Brain microvascular endothelial cell (primary cell): ENCODE data around the gene PRDX1.
"Not testable (repeated sequence)": the region's sequence is repeated elsewhere in the genome, so short reads cannot be mapped to it uniquely, and the experiment has no call there.

Experiments
- DNase-seq: peaks from one replicate; pipeline ENCODE4 v3.0.0-alpha.2; 2020
- H3K27ac ChIP-seq: fragments of 250-450 bp; sonication (Bioruptor Pico); 2 replicates; pipeline ENCODE4 v1.5.1; 2020; ENCODE audit warnings: mild to moderate bottlenecking, moderate library complexity
- H3K27me3 ChIP-seq: fragments of 250-450 bp; sonication (Bioruptor Pico); replicated peaks from 2 replicates; pipeline ENCODE4 v1.5.1; 2020; ENCODE audit warnings: mild to moderate bottlenecking
- H3K36me3 ChIP-seq: fragments of 250-450 bp; sonication (Bioruptor Pico); replicated peaks from 2 replicates; pipeline ENCODE4 v1.5.1; 2020; ENCODE audit warnings: mild to moderate bottlenecking
- H3K4me3 ChIP-seq: 2 replicates; pipeline ENCODE4 v1.5.1; 2011; ENCODE audit warnings: low read depth, mild to moderate bottlenecking, control low read depth, low read length, moderate library complexity
- in situ Hi-C: cut with HindIII; loops from 2 replicates; pipeline ENCODE4 v1.10.0; 2017; ENCODE audit warnings: low sequenced_read_pairs, low pct_ligation_motif_present
- TF ChIP-seq, protein P1 (sequence below): IDR thresholded peaks from 2 replicates; pipeline ENCODE4 v1.5.1; 2011; ENCODE audit warnings: low read depth, mild to moderate bottlenecking, moderate library complexity, low read length, control low read depth, inconsistent platforms; ENCODE audit errors: missing control alignments

Gene PRDX1

DNA sequence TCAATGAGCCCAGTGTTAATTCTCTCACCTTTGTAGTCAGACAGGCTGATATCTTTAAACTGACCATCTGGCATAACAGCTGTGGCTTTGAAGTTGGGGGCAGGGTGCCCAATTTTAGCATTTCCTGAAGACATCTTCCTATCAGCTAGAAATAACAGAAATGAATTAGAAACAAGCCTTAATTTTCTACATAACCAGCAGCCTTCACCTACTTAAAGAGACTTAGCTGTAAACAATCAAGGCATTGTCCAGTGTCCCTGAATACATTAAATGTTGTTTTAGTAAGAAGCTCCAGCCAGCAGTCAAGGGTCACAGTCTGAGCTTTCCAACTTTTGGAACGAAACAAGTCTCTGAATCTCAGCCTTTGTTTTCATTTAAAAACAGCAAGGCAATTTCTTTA lies 2.8 kb downstream of the PRDX1 start:
- peak overlapping the region; percentile 20 for H3K4me3 ChIP-seq
- DNase-seq = no peak
- in situ Hi-C loops = no loop called here
- H3K27ac ChIP-seq = no peak overlapping the region
- TF ChIP-seq, protein P1, sequence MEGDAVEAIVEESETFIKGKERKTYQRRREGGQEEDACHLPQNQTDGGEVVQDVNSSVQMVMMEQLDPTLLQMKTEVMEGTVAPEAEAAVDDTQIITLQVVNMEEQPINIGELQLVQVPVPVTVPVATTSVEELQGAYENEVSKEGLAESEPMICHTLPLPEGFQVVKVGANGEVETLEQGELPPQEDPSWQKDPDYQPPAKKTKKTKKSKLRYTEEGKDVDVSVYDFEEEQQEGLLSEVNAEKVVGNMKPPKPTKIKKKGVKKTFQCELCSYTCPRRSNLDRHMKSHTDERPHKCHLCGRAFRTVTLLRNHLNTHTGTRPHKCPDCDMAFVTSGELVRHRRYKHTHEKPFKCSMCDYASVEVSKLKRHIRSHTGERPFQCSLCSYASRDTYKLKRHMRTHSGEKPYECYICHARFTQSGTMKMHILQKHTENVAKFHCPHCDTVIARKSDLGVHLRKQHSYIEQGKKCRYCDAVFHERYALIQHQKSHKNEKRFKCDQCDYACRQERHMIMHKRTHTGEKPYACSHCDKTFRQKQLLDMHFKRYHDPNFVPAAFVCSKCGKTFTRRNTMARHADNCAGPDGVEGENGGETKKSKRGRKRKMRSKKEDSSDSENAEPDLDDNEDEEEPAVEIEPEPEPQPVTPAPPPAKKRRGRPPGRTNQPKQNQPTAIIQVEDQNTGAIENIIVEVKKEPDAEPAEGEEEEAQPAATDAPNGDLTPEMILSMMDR = no peak
- H3K27me3 ChIP-seq = no peaks in the 10 kb centered on the region
- peaks cover 46% of the 10 kb centered on the region for H3K36me3 ChIP-seq

DNA sequence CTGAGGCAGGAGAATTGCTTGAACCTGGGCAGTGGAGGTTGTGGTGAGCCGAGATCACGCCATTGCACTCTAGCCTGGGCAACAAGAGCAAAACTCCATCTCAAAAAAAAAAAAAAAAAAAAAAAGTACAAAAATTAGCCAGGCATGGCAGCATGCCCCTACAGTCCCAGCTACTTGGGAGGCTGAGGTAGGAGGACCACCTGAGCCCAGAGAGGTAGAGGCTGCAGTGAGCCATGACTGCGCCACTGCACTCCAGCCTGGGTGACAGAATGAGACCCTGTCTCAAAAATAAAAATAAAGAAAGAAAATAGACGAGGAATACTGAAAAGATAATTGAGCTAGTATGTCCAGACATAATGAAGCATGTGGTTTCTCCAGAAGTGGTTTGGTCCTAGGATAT lies 3.3 kb downstream of the PRDX1 start:
- in situ Hi-C loops, H3K27ac ChIP-seq, H3K4me3 ChIP-seq, DNase-seq, H3K27me3 ChIP-seq: not testable (repeated sequence)
- peaks cover 52% of the 10 kb centered on the region for H3K36me3 ChIP-seq

DNA sequence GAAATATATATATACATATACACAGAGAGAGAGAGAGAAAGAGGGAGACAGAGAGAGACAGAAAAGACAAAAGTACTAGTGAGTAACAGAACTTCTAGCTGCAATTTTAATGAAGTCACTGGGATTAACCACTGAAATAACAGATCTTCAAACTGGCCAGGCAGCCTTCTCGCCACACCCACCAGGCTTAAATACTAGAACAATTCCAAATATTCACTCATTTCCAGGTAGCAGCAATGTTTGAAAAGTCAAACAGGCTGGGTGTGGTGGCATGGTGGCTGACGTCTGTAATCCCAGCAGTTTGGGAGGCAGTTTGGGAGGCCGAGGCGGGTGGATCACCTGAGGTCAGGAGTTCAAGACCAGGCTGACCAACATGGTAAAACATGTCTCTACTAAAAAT lies 5.2 kb downstream of the PRDX1 start:
- in situ Hi-C loops = no loop called here
- H3K27ac ChIP-seq = no peak overlapping the region

DNA sequence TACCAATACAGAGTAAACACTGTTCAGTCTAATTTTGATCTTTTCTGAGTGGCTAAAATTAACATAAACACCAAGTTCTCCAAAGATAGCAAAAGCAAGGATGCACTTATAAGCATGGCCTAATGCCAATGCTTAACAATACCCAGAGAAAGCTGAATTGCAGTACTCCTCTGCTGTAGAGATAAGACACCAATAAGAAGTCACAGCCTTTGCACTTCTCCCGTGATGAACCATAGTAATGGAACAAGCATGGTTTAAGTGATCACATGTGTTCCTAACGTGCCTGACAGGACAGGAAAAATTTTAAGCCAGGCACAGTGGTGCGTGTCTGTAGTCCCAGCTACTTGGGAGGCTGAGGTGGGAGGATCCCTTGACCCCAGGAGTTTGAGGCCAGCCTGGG lies 5.6 kb downstream of the PRDX1 start:
- Histone ChIP-seq H3K27ac (no peak overlapping the region), H3K27me3 (no peaks in the 10 kb centered on the region), H3K36me3 (peaks cover 73% of the 10 kb centered on the region), H3K4me3 (no peak overlapping the region)
- in situ Hi-C loops = no loop called here
- TF ChIP-seq, protein P1 = no peak
- DNase-seq = no peak

More for the DNA sequence above, 5.2 kb downstream of the PRDX1 start:
- H3K36me3 ChIP-seq = peaks cover 69% of the 10 kb centered on the region
- TF ChIP-seq, protein P1 = no peak
- no peaks in the 10 kb centered on the region for H3K27me3 ChIP-seq
- no peak overlapping the region for H3K4me3 ChIP-seq
- no peak for DNase-seq

DNA sequence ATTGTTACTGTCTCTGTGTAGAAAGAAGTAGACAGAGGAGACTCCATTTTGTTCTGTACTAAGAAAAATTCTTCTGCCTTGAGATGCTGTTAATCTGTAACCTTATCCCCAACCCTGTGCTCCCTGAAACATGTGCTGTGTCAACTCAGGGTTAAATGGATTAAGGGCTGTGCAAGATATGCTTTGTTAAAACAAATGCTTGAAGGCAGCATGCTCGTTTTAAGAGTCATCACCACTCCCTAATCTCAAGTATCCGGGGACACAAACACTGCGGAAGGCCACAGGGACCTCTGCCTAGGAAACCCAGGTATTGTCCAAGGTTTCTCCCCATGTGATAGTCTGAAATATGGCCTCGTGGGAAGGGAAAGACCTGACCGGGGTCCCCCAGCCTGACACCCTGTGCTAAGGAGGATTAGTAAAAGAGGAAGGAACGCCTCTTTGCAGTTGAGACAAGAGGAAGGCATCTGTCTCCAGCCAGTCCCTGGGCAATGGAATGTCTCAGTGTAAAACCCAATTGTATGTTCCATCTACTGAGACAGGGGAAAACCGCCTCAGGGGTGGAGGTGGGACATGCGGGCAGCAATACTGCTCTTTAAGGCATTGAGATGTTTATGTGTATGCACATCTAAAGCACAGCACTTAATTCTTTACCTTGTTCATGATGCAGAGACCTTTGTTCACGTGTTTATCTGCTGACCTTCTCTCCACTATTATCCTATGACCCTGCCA lies 8.0 kb downstream of the PRDX1 start:
- H3K27ac ChIP-seq, in situ Hi-C loops, H3K4me3 ChIP-seq, H3K27me3 ChIP-seq, DNase-seq: not testable (repeated sequence)
- peaks cover 91% of the 10 kb centered on the region for H3K36me3 ChIP-seq

DNA sequence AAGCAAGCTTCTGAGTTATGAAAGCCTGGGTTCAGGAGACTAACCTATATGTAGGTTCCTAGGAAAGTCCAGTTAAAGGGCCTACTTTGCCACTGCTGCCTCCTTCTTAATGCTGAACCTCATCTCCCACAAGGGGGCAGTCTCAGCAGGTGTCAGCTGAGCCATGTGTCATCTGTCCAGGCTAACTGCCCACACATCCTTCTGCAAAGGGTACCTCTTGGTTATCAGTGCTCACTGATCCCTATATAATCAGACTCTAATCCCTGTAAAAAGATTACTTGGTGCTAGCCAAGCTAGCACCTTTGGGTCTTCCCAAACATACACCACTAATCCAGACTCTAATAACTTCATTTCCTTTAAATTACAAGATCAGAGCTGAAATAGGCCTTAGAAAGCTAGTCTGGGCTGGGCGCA lies 9.0 kb downstream of the PRDX1 start:
- peak; percentile 70 for DNase-seq
- Histone ChIP-seq H3K36me3 (peaks cover 89% of the 10 kb centered on the region), H3K27ac (no peak overlapping the region), H3K27me3 (no peaks in the 10 kb centered on the region), H3K4me3 (no peak overlapping the region)
- TF ChIP-seq, protein P1 = peak; percentile 88
- in situ Hi-C loops = no loop called here

DNA sequence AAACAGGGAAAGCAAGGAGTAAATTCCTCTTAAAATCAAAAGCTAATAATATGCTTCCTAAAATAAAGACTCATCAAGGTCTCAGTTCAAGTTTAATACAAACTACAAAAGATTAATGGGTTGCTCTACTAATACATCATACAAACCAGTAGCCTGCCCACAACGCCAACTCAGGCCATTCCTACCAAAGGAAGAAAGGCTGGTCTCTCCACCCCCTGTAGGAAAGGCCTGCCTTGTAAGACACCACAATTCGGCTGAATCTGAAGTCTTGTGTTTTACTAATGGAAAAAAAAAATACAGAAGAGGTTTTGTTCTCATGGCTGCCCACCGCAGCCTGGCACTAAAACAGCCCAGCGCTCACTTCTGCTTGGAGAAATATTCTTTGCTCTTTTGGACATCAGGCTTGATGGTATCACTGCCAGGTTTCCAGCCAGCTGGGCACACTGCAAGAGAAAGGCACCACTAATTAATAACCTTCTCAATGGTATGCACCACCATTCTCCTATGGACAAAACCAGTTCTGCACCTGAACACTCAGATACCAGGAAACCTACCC lies 10.6 kb downstream of the PRDX1 start:
- H3K4me3 ChIP-seq = no peak overlapping the region
- peaks cover 76% of the 10 kb centered on the region for H3K36me3 ChIP-seq
- TF ChIP-seq, protein P1 = no peak

More for the DNA sequence above, 10.6 kb downstream of the PRDX1 start:
- Histone ChIP-seq H3K27ac (no peak overlapping the region), H3K27me3 (no peaks in the 10 kb centered on the region)
- in situ Hi-C loops = no loop called here
- DNase-seq = no peak
